HG03571 (cell line): Measurements from ENCODE around the gene SMG5.
A peak's percentile ranks its signal among the peaks of the same experiment; 100 is the strongest.
"Not testable (repeated sequence)": the region's sequence is repeated elsewhere in the genome, so short reads cannot be mapped to it uniquely, and the experiment has no call there.

Experiments
- ATAC-seq: cut with Tn5 transposase; IDR thresholded peaks from one replicate; pipeline ENCODE4 v1.9.1; 2021; ENCODE audit not compliant: unreplicated experiment

SMG5 gene

GRCh38 chr1:156216361-156217086 is 66.1 kb downstream of the SMG5 start:
- not testable (repeated sequence) for ATAC-seq

- no peak for ATAC-seq
Observed at GRCh38 chr1:156214024-156214748, 68.4 kb downstream of the SMG5 start.

DNA sequence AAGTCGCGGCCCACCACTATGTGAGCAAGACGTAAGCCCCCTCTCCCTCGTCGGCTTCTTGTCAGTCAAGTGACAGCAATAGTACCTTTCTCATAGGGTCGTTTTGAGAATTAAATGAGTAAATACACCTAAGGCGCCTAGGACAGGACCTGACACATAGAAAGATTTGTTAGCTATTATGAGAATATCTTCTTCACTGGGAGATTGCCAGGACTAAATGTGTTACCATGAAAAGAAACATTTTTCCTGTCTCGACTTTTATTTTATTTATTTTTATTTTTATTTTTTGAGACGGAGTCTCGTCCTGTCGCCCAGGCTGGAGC is 69.0 kb downstream of the SMG5 start:
- no peak for ATAC-seq

GRCh38 chr1:156212833-156213643 is 69.6 kb downstream of the SMG5 start, which contains the start of gene PMF1:
TSS of gene PMF1 (plus strand) at chr1:156213007. CDS start at chr1:156213016, 9 bp downstream.
- peak; percentile 77 for ATAC-seq

DNA sequence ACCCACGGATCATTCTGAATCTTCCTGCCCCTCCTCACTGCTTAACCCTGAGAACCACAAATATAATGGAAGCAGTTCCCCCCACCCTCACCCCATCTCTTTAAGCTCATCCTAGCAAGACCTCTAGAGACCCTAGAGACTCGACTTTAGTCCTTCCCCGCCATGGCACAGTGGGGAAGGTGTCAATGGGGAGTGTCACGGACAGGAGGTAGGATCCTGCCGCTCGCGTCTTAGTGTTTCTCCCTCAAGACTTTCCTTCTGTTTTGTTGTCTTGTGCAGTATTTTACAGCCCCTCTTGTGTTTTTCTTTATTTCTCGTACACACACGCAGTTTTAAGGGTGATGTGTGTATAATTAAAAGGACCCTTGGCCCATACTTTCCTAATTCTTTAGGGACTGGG is 70.5 kb downstream of the SMG5 start:
- no peak for ATAC-seq

GRCh38 chr1:156211243-156211642 is 71.4 kb downstream of the SMG5 start:
- no peak for ATAC-seq

GRCh38 chr1:156204686-156205085 is 77.9 kb downstream of the SMG5 start:
- no peak for ATAC-seq

DNA sequence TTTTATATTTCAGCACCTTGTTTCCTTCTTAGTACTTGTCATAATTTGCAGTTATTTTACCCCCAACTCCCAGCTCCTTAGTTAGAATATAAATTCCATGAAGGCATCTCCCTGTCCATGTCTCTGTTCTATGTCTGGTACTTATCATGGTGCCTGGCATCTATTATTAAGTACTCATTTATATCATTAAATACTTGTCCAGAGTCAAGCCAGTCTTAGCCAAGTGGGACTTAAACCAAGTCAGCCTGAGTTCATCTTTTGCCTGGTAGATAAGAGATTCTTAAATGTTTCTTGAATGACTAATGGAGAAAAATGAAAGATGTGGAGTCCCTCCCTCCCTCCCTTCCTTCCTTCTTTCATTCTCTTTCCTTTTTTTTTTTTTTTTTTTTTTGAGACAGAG is 79.3 kb downstream of the SMG5 start:
- no peak for ATAC-seq

DNA sequence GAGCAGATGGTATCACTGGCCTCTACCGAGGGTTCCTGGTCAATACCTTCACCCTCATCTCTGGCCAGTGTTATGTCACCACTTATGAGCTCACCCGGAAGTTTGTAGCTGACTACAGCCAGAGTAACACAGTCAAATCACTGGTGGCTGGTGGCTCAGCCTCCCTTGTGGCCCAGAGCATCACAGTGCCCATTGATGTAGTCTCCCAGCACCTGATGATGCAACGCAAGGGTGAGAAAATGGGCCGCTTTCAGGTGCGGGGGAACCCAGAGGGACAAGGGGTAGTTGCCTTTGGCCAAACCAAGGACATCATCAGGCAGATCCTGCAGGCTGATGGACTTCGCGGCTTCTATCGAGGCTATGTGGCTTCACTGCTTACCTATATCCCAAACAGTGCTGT is 82.6 kb downstream of the SMG5 start:
- no peak for ATAC-seq
